OCI-LY7 (cell line): ENCODE measurements around the gene NUTM2A. TPM values are rescaled to one million over a fixed set of nuclear protein-coding genes. Genes with fewer than 3 reads are reported as not detected.
A peak's percentile ranks its signal among the peaks of the same experiment; 100 is the strongest.
"Not testable (repeated sequence)": the region's sequence is repeated elsewhere in the genome, so short reads cannot be mapped to it uniquely, and the experiment has no call there.

Experiments used
- BruUV-seq: library from RNA; stranded (reverse); fragments of 400-500 nt; replicated peaks from 2 replicates; lab custom pipeline; 2021; lab: Mats Ljungman, UMichigan
- CTCF ChIA-PET: fragments of 300-600 bp; sonication (Branson Sonifier 250); formaldehyde crosslinking; loops from one replicate; lab custom pipeline; 2022; ENCODE audit warnings: antibody characterized with exemption; ENCODE audit not compliant: unreplicated experiment; lab: Charles Lee
- POLR2A ChIA-PET: fragments of 300-600 bp; sonication (Branson Sonifier 250); formaldehyde crosslinking; loops from one replicate; lab custom pipeline; 2022; ENCODE audit warnings: antibody characterized with exemption; lab: Charles Lee
- DNase-seq: peaks from one replicate; pipeline ENCODE4 v3.0.0-alpha.2; 2015; ENCODE audit warnings: low spot score
- H2AFZ ChIP-seq: fragments of 200-600 bp; sonication (generic), shearing (Covaris generic); 2 replicates; pipeline ENCODE4 v1.6.1; 2014; ENCODE audit warnings: mild to moderate bottlenecking, antibody characterized with exemption, low read length, moderate library complexity
- H3K27ac ChIP-seq: fragments of 200-600 bp; sonication (generic); 2 replicates; pipeline ENCODE4 v1.5.1; 2014; ENCODE audit warnings: mixed run types, low read depth, mild to moderate bottlenecking, moderate library complexity, low read length, inconsistent platforms; ENCODE audit not compliant: poor library complexity, severe bottlenecking
- H3K36me3 ChIP-seq: fragments of 200-600 bp; sonication (generic); 2 replicates; pipeline ENCODE4 v1.6.1; 2014; ENCODE audit warnings: mild to moderate bottlenecking, antibody characterized with exemption, low read length, moderate library complexity, mixed read lengths; ENCODE audit not compliant: insufficient read depth
- H3K4me1 ChIP-seq: fragments of 200-600 bp; sonication (generic); 2 replicates; pipeline ENCODE4 v1.5.1; 2014; ENCODE audit warnings: mild to moderate bottlenecking, low read length; ENCODE audit not compliant: insufficient read depth, poor library complexity, severe bottlenecking
- H3K4me2 ChIP-seq: fragments of 200-600 bp; sonication (generic); 2 replicates; pipeline ENCODE4 v1.6.1; 2014; ENCODE audit warnings: mild to moderate bottlenecking, low read length
- H3K4me3 ChIP-seq: fragments of 200-600 bp; sonication (generic); 2 replicates; pipeline ENCODE4 v1.5.1; 2014; ENCODE audit warnings: mild to moderate bottlenecking, low read depth, low read length; ENCODE audit not compliant: poor library complexity, severe bottlenecking
- H3K79me2 ChIP-seq: fragments of 200-600 bp; sonication (generic); 2 replicates; pipeline ENCODE4 v1.6.1; 2016; ENCODE audit warnings: low read depth, mild to moderate bottlenecking, low read length, moderate library complexity, mixed read lengths; ENCODE audit not compliant: insufficient read depth
- H3K9me2 ChIP-seq: fragments of 200-600 bp; sonication (generic); 2 replicates; pipeline ENCODE4 v1.6.1; 2016; ENCODE audit warnings: mild to moderate bottlenecking, low read length, mixed read lengths; ENCODE audit not compliant: insufficient read depth
- H3K9me3 ChIP-seq: fragments of 200-600 bp; sonication (generic); 2 replicates; pipeline ENCODE4 v1.6.1; 2014; ENCODE audit warnings: mild to moderate bottlenecking, mixed run types, low read length, mixed read lengths
- H4K20me1 ChIP-seq: fragments of 200-600 bp; sonication (generic); 2 replicates; pipeline ENCODE4 v1.6.1; 2014; ENCODE audit warnings: mild to moderate bottlenecking, antibody characterized with exemption, low read length, moderate library complexity, mixed read lengths; ENCODE audit not compliant: insufficient read depth
- intact Hi-C: fragments of 100-400 bp; cut with micrococcal nuclease; formaldehyde crosslinking; loops from one replicate; pipeline ENCODE4 v1.10.0; 2022; ENCODE audit not compliant: unreplicated experiment
- total RNA-seq, 2 experiments: library from RNA; depleted of rRNA in 1 of 2; stranded (reverse); fragments of >200 nt in 1 of 2; shearing (Covaris generic) in 1 of 2; gene quantifications; 2 replicates each; pipeline ENCODE4 v1.2.3, GENCODE V29; 2014 to 2022

The NUTM2A gene
- total RNA-seq, 2 experiments from 2014 or later: 0.41 to 0.97 TPM

DNA sequence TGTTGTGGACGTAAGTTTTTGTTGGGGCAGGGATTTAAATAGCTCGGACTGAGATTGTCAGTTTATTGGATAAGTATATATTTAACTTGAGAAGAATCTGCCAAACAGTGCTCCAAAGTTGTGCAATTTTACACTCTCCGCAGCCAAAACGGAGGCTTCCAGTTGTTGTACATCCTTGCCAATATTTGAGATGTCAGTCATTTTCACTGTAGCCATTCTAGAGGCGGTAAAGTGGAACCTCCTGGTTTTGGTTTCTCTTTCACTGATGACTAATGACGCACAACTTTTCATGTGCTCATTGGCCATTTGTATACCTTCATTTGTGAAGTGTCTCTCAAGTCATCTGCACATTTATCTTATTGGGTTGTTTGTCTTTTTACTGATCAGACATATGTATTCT, 24.3 kb upstream of the NUTM2A start:
- H3K9me2 ChIP-seq, H3K79me2 ChIP-seq, POLR2A ChIA-PET, H3K27ac ChIP-seq, BruUV-seq, intact Hi-C loops, H4K20me1 ChIP-seq, H3K4me1 ChIP-seq, CTCF ChIA-PET, H3K36me3 ChIP-seq, H3K9me3 ChIP-seq, H2AFZ ChIP-seq: not testable (repeated sequence)
- Histone ChIP-seq H3K4me3 (peak overlapping the region; percentile 38), H3K4me2 (peak overlapping the region; percentile 50; the same call in 1 of the 2 replicates)
- DNase-seq: peak; percentile 45

DNA sequence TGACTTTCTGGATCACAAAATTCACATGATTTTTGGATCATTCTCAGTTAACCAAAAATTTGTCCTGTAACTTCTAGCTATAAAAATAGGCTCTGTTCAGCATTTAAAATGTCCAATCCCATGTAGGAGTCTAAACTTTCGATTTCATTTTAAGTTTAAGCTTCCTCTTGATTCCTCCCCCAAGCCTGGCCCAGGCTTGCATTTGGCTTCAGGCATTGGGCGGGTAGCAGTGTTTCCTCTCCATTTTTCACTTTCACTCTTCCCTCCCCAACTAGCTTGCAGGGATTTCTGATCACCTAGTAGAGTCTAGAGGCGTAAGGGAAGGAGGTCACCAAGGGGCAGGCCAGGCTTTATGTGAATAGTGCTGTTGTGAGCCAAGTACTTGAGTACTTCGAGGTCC, 20.4 kb upstream of the NUTM2A start:
- H3K9me2 ChIP-seq, DNase-seq, H3K4me1 ChIP-seq, CTCF ChIA-PET, H3K4me2 ChIP-seq, intact Hi-C loops, H3K4me3 ChIP-seq, POLR2A ChIA-PET, H4K20me1 ChIP-seq, H2AFZ ChIP-seq, H3K9me3 ChIP-seq, BruUV-seq, H3K36me3 ChIP-seq, H3K79me2 ChIP-seq, H3K27ac ChIP-seq: not testable (repeated sequence)

DNA sequence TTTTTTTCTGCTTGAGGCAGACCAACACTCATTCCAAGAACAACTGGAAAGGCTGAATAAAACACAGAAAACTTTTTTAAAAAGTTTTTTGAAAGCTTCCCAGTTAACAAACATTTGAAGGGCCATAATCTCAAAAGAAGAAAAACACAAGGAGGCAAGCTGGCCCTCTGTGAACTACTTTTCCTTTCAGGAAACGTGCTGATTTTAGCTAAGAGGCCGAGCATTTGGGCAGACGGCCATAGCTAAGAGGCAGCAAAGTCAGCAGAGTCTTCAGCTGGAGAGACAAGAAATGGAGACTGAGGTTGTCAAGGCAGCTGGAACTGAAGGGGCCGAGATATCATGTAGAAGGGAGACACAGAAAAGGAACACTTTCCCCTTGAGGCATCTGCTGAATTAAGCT, 18.3 kb upstream of the NUTM2A start:
- BruUV-seq, POLR2A ChIA-PET, intact Hi-C loops, H2AFZ ChIP-seq, H3K79me2 ChIP-seq, H3K9me2 ChIP-seq, H3K4me2 ChIP-seq, H3K36me3 ChIP-seq, H3K9me3 ChIP-seq, H4K20me1 ChIP-seq, DNase-seq, H3K4me1 ChIP-seq, H3K27ac ChIP-seq, H3K4me3 ChIP-seq: not testable (repeated sequence)
- CTCF ChIA-PET: interaction anchor here (0.6 kb wide), 1 partner anchor 262 kb away, joined by 4 read pairs; no protein-coding TSS in a partner anchor

DNA sequence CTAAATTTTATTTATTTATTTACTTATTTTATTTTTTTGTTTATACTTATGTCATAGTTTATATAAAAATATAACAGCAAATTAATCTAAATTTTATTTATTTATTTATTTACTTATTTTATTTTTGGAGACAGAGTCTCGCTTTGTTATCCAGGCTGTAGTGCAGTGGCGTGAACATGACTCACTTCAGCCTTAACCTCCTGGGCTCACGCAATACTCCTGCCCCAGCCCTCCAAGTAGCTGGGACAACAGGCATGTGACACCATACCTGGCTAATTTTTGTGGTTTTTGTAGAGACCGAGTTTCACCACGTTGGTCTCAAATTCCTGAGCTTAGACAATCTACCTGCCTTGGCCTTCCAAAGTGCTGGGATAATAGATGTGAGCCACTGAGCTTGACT, 14.9 kb upstream of the NUTM2A start:
- H3K79me2 ChIP-seq, H3K9me3 ChIP-seq, H3K4me3 ChIP-seq, DNase-seq, H3K27ac ChIP-seq, H4K20me1 ChIP-seq, H3K9me2 ChIP-seq, H3K4me1 ChIP-seq, CTCF ChIA-PET, H2AFZ ChIP-seq, H3K4me2 ChIP-seq, BruUV-seq, H3K36me3 ChIP-seq, POLR2A ChIA-PET, intact Hi-C loops: not testable (repeated sequence)

DNA sequence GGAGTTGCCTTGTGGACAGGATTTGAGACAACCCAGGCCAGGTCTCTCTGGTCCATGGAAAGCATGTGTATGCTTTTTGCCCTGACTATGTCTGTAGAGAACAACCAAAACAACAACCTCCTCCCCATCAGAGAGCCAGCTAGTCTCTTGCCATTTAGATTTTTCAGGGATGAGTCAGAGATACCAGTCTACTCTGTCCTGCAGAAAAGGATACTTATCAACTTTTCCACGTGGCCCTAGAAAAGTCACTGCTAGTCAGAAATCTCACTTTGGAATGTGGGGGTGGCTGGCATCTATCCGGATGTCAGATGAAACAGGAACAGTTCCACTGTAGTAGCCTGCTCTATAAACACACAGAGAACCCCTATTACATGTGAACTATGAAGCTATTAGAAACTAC, 13.4 kb upstream of the NUTM2A start:
- H3K4me1 ChIP-seq, H3K4me2 ChIP-seq, H3K79me2 ChIP-seq, H4K20me1 ChIP-seq, CTCF ChIA-PET, H3K4me3 ChIP-seq, H3K36me3 ChIP-seq, BruUV-seq, DNase-seq, intact Hi-C loops, H3K9me2 ChIP-seq, POLR2A ChIA-PET, H2AFZ ChIP-seq, H3K27ac ChIP-seq, H3K9me3 ChIP-seq: not testable (repeated sequence)

DNA sequence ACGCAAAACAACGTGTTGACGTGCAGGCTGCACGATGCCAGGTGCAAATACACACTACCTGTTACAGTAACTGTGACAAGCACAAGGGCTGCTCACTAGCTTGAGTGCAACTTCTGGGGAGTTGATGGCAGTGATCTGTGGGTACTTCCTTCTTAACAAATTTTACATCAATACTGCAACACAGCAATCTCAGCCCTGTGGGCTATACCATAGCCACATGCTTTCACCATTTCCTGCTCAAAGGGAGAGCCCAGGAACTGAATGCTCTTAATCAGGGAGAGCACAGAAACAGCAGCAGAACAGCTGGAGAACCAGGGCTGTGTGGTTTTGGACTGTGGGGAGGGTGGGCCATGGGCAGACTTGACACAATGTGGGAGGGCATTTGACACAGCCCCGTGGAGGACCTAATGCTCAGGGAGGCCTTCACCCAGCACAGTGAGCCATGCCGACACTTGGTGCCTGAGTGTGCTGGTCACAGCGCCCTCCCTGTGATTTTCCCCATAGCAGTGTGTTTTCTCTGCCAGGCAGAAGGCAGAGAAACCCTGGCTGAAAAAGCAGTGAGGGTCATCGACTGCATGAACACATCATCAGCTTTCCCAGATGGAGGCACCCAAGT, 12.0 kb upstream of the NUTM2A start:
- H2AFZ ChIP-seq, H3K4me3 ChIP-seq, DNase-seq, H3K9me3 ChIP-seq, H3K4me1 ChIP-seq, H3K9me2 ChIP-seq, H4K20me1 ChIP-seq, H3K27ac ChIP-seq, BruUV-seq, intact Hi-C loops, H3K79me2 ChIP-seq, H3K4me2 ChIP-seq, CTCF ChIA-PET, H3K36me3 ChIP-seq, POLR2A ChIA-PET: not testable (repeated sequence)
